Measurements from ENCODE around the gene MEP1B.
"Not testable (repeated sequence)": the region's sequence is repeated elsewhere in the genome, so short reads cannot be mapped to it uniquely, and the experiment has no call there.

The MEP1B gene

DNA sequence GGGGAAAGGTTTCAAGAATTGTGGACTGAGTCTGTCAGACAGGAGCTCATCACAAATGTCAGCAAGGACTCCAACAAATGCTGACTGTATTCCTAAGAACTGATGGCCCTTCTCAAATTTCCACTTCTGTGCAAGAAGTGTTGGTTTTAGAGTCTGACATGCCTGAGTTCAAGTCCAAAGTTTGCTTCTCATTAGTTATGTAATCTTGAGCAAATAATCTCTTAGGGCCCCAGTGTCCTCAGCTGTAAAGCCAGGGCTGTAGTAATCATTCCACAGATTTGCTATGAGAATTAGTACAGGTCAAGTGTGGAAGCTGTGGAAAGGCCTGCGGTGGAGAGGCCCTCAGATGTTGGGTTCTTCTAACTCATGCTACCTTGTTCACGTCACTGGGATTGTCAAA, 23.9 kb downstream of the MEP1B start:
- Histone ChIP-seq H3K9me3 (ENCODE audit: insufficient read depth, low read depth, low read length) (no peaks in the 10 kb centered on the region), H3K4me1 (ENCODE audit: insufficient read depth, low read length) (no peaks in the 10 kb centered on the region), H3K4me3 (ENCODE audit: low read length) (no peak overlapping the region), H3K9ac (ENCODE audit: low read depth, low read length) (no peak overlapping the region), H3K27ac (ENCODE audit: low read length) (no peak overlapping the region), H3K27me3 (ENCODE audit: insufficient read depth, low read length) (no peaks in the 10 kb centered on the region), H3K36me3 (ENCODE audit: insufficient read depth, low read depth, low read length) (no peaks in the 10 kb centered on the region)

DNA sequence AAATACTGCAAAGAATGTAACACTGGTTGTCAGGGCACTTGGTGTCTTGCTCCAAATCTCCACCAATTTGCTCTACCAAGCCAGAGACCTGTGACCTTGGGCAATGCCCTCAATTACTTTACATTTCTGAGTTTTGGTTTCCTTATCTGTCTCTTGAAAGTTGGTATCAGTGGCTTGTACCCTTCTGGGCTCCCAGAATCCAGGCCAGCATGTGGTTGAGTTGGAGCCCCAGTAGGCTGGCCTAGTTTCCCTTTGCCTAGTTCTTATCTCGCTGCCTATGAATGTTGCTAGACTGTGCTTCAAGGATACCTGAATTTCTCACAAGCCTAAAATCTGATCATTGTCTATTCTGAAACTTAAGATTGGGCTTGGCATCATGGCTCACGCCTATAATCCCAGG, 26.6 kb downstream of the MEP1B start:
- Histone ChIP-seq H3K27ac (ENCODE audit: low read length) (no peak overlapping the region), H3K36me3 (ENCODE audit: insufficient read depth, low read depth, low read length) (no peaks in the 10 kb centered on the region), H3K27me3 (ENCODE audit: insufficient read depth, low read length) (no peaks in the 10 kb centered on the region), H3K9me3 (ENCODE audit: insufficient read depth, low read depth, low read length) (no peaks in the 10 kb centered on the region), H3K4me3 (ENCODE audit: low read length) (no peak overlapping the region), H3K9ac (ENCODE audit: low read depth, low read length) (no peak overlapping the region), H3K4me1 (ENCODE audit: insufficient read depth, low read length) (no peaks in the 10 kb centered on the region)

DNA sequence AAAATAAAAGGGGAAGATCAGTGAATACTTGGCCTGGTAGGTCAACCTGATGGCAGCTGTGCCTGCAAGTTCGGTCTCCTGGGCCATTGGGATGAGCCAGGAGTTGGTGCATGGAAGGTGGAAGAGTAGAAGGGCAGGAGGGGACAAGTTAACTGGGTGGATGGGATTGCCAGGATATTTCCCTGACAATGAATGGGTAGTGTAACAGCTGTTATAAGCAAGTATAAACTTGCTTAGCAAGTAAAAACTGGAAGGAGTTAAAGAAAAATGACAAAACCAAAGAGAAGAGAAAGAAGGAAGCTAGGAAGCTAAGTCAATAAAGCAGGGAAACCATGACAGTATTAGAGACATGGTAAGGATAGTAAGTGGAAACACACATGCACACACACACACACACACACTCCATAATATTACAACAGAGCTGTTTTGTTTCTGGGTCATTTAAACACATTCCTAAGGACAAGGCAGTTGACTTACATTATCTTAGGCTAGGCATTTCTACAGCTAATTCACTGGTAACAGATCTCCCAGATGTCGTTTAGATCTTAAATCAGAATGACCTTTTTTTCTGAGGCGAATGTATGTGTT, 29.7 kb downstream of the MEP1B start:
- H3K4me3 ChIP-seq (ENCODE audit: low read length) = no peak overlapping the region
- no peaks in the 10 kb centered on the region for H3K4me1 ChIP-seq (ENCODE audit: insufficient read depth, low read length)
- no peak overlapping the region for H3K9ac ChIP-seq (ENCODE audit: low read depth, low read length)

DNA sequence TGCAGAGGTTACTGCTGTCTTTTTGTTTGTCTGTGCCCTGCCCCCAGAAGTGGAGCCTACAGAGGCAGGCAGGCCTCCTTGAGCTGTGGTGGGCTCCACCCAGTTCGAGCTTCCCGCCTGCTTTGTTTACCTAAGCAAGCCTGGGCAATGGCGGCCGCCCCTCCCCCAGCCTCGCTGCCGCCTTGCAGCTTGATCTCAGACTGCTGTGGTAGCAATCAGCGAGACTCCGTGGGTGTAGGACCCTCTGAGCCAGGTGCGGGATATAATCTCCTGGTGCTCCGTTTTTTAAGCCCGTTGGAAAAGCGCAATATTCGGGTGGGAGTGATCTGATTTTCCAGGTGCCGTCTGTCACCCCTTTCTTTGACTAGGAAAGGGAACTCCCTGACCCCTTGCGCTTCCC, 43.5 kb downstream of the MEP1B start:
- H3K36me3 ChIP-seq (ENCODE audit: insufficient read depth, low read depth, low read length); H3K27me3 ChIP-seq (ENCODE audit: insufficient read depth, low read length); H3K9ac ChIP-seq (ENCODE audit: low read depth, low read length); H3K4me1 ChIP-seq (ENCODE audit: insufficient read depth, low read length); H3K4me3 ChIP-seq (ENCODE audit: low read length); H3K27ac ChIP-seq (ENCODE audit: low read length); H3K9me3 ChIP-seq (ENCODE audit: insufficient read depth, low read depth, low read length): not testable (repeated sequence)

More for the DNA sequence above, 29.7 kb downstream of the MEP1B start:
- H3K9me3 ChIP-seq (ENCODE audit: insufficient read depth, low read depth, low read length) = no peaks in the 10 kb centered on the region
- no peak overlapping the region for H3K27ac ChIP-seq (ENCODE audit: low read length)
- no peaks in the 10 kb centered on the region for H3K27me3 ChIP-seq (ENCODE audit: insufficient read depth, low read length)
- no peaks in the 10 kb centered on the region for H3K36me3 ChIP-seq (ENCODE audit: insufficient read depth, low read depth, low read length)

DNA sequence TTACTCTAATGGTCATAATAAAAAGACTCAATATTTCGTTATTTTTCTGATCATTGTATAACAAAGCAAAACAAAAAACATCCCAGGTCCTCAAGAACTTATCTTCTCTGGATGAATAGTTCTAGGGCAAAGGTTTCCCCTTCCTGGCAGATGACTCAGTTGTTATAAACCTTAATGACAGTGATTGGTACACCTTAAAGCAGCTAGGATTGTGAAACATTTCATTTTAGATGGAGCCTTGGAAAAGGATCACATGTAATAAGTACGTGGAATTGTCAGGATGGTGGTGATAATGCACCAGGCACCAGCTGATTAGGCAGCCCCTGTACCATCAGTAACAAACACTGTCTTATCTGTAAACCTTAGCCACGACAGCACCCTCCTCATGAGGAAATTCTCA, 47.2 kb downstream of the MEP1B start:
- H3K9me3 ChIP-seq (ENCODE audit: insufficient read depth, low read depth, low read length) = peaks cover 4% of the 10 kb centered on the region; the same call in 1 of the 2 replicates
- H3K27ac ChIP-seq (ENCODE audit: low read length) = no peak overlapping the region
- H3K4me3 ChIP-seq (ENCODE audit: low read length) = no peak overlapping the region
- H3K27me3 ChIP-seq (ENCODE audit: insufficient read depth, low read length) = no peaks in the 10 kb centered on the region
- H3K9ac ChIP-seq (ENCODE audit: low read depth, low read length) = no peak overlapping the region
- H3K36me3 ChIP-seq (ENCODE audit: insufficient read depth, low read depth, low read length) = no peaks in the 10 kb centered on the region
- peaks cover 17% of the 10 kb centered on the region; the same call in 1 of the 2 replicates for H3K4me1 ChIP-seq (ENCODE audit: insufficient read depth, low read length)

DNA sequence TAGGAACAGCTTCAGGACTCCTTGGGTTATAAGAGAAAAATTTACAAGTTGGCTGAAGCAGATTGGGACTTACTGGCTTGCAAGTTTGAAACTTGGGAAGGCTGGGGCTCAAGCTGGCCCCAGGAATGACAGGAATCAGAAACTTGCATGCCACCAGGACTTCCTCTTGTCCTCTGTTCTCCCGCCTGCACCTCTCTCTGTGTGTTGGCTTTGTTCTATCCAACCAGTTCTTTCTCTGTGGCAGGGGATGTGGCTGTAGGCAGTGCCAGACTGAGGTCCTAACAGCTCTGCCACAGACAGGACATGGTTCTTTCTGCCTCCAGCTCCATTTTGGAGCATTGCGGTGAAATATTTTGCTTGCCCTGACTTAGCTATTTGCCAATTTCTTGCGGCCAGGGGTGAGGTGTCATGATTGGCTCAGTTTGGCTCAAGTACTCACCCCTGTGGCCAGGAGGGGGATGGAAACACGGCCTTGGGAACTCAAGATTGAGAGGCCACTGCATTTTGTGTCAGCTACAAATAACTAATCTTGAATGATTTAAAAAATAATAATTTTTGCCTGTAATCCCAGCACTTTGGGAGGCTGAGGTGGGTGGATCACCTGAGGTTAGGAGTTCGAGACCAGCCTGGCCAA, 48.9 kb downstream of the MEP1B start:
- H3K4me3 ChIP-seq (ENCODE audit: low read length) = no peak overlapping the region
- H3K9me3 ChIP-seq (ENCODE audit: insufficient read depth, low read depth, low read length) = peaks cover 4% of the 10 kb centered on the region; the same call in 1 of the 2 replicates
- peaks cover 22% of the 10 kb centered on the region; the same call in 1 of the 2 replicates for H3K4me1 ChIP-seq (ENCODE audit: insufficient read depth, low read length)
- no peaks in the 10 kb centered on the region for H3K36me3 ChIP-seq (ENCODE audit: insufficient read depth, low read depth, low read length)
- no peak overlapping the region for H3K27ac ChIP-seq (ENCODE audit: low read length)
- no peak overlapping the region for H3K9ac ChIP-seq (ENCODE audit: low read depth, low read length)
- H3K27me3 ChIP-seq (ENCODE audit: insufficient read depth, low read length) = no peaks in the 10 kb centered on the region

DNA sequence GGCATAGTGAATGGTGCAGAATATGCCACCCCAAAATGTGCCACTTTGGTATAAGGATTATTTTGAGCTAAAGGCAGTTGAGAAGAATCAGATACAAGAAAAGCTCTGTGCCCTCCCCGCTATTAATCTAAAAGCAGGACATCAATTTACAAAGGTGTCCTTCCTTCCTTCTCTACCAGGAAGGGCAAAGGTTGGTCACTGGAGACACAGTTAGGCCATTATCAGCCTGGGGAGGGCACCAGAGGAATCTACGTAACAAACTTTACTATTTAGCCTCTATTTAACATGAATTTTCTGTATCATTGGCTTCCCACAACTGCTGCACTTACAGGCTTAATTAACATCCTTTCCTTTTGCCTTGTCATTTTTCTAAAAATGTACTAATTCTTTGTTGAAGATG, 52.6 kb downstream of the MEP1B start:
- H3K4me1 ChIP-seq (ENCODE audit: insufficient read depth, low read length) = peaks cover 22% of the 10 kb centered on the region; the same call in 1 of the 2 replicates
- no peak overlapping the region for H3K27ac ChIP-seq (ENCODE audit: low read length)
- H3K9me3 ChIP-seq (ENCODE audit: insufficient read depth, low read depth, low read length) = no peaks in the 10 kb centered on the region
- H3K4me3 ChIP-seq (ENCODE audit: low read length) = no peak overlapping the region
- H3K9ac ChIP-seq (ENCODE audit: low read depth, low read length) = no peak overlapping the region
- H3K36me3 ChIP-seq (ENCODE audit: insufficient read depth, low read depth, low read length) = no peaks in the 10 kb centered on the region
- H3K27me3 ChIP-seq (ENCODE audit: insufficient read depth, low read length) = no peaks in the 10 kb centered on the region

DNA sequence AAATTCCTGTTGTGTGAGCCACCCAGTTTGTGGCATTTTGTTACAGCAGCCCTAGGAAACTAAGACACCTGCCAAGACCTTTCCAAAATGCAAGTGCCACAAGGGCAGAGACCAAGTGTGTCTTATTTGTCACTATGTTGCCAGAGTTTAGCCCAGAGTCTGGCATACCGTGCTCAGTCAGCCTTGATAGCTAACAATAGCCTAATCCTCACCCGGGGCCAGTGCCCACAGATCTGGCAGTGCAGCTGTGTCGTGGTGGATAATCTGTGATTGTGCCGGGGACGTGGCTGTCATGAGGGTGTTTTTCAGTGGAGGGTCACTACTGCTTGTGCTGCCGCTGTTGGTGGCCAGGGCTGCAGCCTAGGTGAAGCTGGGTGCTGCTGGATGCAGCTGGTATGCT, 53.5 kb downstream of the MEP1B start:
- Histone ChIP-seq H3K9me3 (ENCODE audit: insufficient read depth, low read depth, low read length) (no peaks in the 10 kb centered on the region), H3K4me3 (ENCODE audit: low read length) (no peak overlapping the region), H3K27me3 (ENCODE audit: insufficient read depth, low read length) (no peaks in the 10 kb centered on the region), H3K27ac (ENCODE audit: low read length) (no peak overlapping the region), H3K9ac (ENCODE audit: low read depth, low read length) (no peak overlapping the region), H3K36me3 (ENCODE audit: insufficient read depth, low read depth, low read length) (no peaks in the 10 kb centered on the region), H3K4me1 (ENCODE audit: insufficient read depth, low read length) (peaks cover 22% of the 10 kb centered on the region; the same call in 1 of the 2 replicates)

DNA sequence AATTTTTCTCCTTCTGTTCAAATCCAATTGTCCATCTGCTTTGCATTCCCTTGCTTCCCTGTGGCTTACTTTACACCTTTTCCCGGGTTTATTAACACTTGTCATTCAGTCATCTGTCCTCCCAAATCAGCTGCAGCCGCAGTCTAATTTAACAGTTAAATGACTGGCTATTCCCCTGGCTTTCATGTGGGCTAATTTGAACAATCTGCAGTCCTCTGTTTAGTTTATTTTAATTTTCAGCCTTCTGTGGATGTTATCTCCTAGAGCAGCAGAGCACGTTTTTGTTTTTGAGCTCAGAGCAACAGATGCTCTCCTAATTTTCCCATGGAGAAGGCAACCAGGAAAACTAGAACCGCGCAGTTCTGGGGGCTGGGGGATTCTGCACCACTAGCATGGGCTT, 55.0 kb downstream of the MEP1B start:
- Histone ChIP-seq H3K9me3 (ENCODE audit: insufficient read depth, low read depth, low read length) (no peaks in the 10 kb centered on the region), H3K4me3 (ENCODE audit: low read length) (no peak overlapping the region), H3K9ac (ENCODE audit: low read depth, low read length) (no peak overlapping the region), H3K4me1 (ENCODE audit: insufficient read depth, low read length) (peaks cover 18% of the 10 kb centered on the region; the same call in 1 of the 2 replicates), H3K27ac (ENCODE audit: low read length) (no peak overlapping the region), H3K36me3 (ENCODE audit: insufficient read depth, low read depth, low read length) (no peaks in the 10 kb centered on the region), H3K27me3 (ENCODE audit: insufficient read depth, low read length) (no peaks in the 10 kb centered on the region)

DNA sequence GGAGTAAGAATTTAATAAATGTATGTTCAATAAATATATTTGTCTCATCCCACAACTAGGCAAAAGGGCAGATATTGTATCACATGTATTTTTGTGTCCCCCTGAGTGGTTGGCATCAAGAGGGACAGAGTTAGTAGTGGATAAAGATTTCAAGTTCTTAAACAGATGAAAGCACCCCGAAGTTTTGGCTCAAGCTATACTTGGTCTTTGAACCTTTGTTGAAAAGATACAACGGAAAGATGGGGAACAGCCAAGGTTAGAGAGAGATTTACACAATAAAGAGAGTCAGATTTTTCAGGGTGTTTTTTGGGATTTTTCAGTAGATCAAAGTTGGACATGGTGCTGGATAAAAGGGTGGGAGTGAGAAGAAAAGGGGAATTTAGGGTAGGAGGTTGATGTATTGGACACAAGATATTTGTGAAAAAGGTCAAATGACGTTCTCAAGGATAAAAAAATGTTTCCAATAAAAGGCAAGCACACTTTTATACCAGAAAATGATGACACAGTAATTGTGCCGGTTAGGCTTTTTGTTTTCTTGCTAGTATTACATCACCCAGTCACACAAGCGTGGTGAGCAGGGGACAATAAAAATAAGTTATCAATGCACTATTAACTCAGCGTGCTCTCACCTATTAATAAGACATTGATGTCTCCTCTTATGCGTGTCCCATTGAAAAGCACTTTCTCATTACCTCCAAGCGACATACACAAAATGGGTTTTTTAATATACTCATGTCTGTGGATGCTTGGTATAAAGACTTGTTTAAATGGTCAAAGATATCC, 59.5 kb downstream of the MEP1B start:
- Histone ChIP-seq H3K27me3 (ENCODE audit: insufficient read depth, low read length) (no peaks in the 10 kb centered on the region), H3K4me3 (ENCODE audit: low read length) (no peak overlapping the region), H3K9me3 (ENCODE audit: insufficient read depth, low read depth, low read length) (no peaks in the 10 kb centered on the region)

DNA sequence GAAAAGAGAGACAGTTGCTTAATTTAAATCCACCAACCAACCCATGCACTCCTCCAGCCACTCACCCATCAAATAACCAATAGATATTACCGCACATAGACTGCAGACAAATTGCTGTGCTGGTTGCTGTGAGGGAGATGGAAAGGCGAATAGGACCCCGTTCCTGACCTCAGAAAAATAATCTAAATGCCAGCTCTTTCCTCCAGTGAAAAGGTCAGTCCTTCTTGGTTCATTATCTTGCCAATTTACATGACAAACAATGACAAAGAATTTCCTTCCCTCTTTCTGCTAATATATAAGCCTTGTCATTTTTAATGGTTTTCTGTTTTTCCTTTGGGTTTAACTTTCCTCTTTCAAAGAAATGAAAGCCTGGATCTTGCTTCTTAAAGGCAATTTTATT, 61.6 kb downstream of the MEP1B start:
- Histone ChIP-seq H3K27me3 (ENCODE audit: insufficient read depth, low read length) (no peaks in the 10 kb centered on the region), H3K9me3 (ENCODE audit: insufficient read depth, low read depth, low read length) (no peaks in the 10 kb centered on the region), H3K36me3 (ENCODE audit: insufficient read depth, low read depth, low read length) (no peaks in the 10 kb centered on the region), H3K4me1 (ENCODE audit: insufficient read depth, low read length) (no peaks in the 10 kb centered on the region), H3K4me3 (ENCODE audit: low read length) (no peak overlapping the region), H3K27ac (ENCODE audit: low read length) (no peak overlapping the region), H3K9ac (ENCODE audit: low read depth, low read length) (no peak overlapping the region)

More for the DNA sequence above, 59.5 kb downstream of the MEP1B start:
- Histone ChIP-seq H3K9ac (ENCODE audit: low read depth, low read length) (no peak overlapping the region), H3K36me3 (ENCODE audit: insufficient read depth, low read depth, low read length) (no peaks in the 10 kb centered on the region), H3K27ac (ENCODE audit: low read length) (no peak overlapping the region), H3K4me1 (ENCODE audit: insufficient read depth, low read length) (no peaks in the 10 kb centered on the region)
